Liver (tissue), 3 donors: ENCODE data around the gene LINS1.

ENCODE experiments used
- FOXA1 ChIP-seq: IDR thresholded peaks from 2 replicates; pipeline ENCODE4 v1.6.1; 2016; ENCODE audit warnings: antibody characterized with exemption
- GABPA ChIP-seq, 2 donors: IDR thresholded peaks in 1 of 2; conservative IDR thresholded peaks in 1 of 2; 2 replicates each; pipeline ENCODE4 v1.6.1; 2016; ENCODE audit warnings: antibody characterized with exemption in 2 of 2, mild to moderate bottlenecking in 1 of 2, moderate library complexity in 1 of 2
- HNF4G ChIP-seq: IDR thresholded peaks from 2 replicates; pipeline ENCODE4 v1.6.1; 2016; ENCODE audit warnings: antibody characterized with exemption
- RAD21 ChIP-seq, 2 donors: IDR thresholded peaks; 2 replicates each; pipeline ENCODE4 v1.6.1; 2016; ENCODE audit warnings: antibody characterized with exemption in 2 of 2, mild to moderate bottlenecking in 2 of 2
- TAF1 ChIP-seq: conservative IDR thresholded peaks from 2 replicates; pipeline ENCODE4 v1.6.1; 2016; ENCODE audit warnings: antibody characterized with exemption, mild to moderate bottlenecking
- YY1 ChIP-seq: IDR thresholded peaks from 2 replicates; pipeline ENCODE4 v1.6.1; 2016; ENCODE audit warnings: antibody characterized with exemption, mild to moderate bottlenecking
- TF ChIP-seq, protein P1 (sequence below): IDR thresholded peaks from 2 replicates; pipeline ENCODE4 v1.6.1; 2016; ENCODE audit warnings: antibody characterized with exemption
- TF ChIP-seq, protein P2 (sequence below): fragments of 150-350 bp; IDR thresholded peaks from 2 replicates; pipeline ENCODE4 v1.5.1; 2017; ENCODE audit warnings: improper control_type of control experiment, low read depth, low read length; ENCODE audit not compliant: missing input control
- TF ChIP-seq, protein P3 (sequence below): IDR thresholded peaks from 2 replicates; pipeline ENCODE4 v1.6.1; 2016; ENCODE audit warnings: antibody characterized with exemption
- TF ChIP-seq, protein P4 (sequence below): IDR thresholded peaks from 2 replicates; pipeline ENCODE4 v1.6.1; 2016; ENCODE audit warnings: antibody characterized with exemption, mild to moderate bottlenecking
- donor health status: healthy.
- donor health status: healthy.

DNA sequence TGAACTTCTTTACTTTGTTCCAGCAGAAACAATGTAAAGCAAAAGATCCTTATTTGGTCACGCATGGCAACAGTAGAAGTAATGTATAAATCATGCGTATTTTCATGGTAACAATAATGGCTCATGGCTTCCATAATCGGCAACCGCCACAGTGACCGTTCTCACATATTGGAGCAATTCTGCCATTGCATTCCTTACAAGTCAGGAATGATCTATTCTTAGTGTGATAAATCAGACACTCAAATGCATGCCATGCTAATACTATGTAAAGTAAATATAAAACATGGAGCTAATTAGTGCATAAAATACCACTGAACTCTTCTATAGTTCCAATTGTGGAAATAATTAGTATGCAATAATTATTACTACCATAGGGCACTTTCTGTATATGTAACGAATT is 59.7 kb downstream of the LINS1 start:
- TF ChIP-seq, protein P1, sequence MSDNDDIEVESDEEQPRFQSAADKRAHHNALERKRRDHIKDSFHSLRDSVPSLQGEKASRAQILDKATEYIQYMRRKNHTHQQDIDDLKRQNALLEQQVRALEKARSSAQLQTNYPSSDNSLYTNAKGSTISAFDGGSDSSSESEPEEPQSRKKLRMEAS, result no peak
- TF ChIP-seq, protein P2, sequence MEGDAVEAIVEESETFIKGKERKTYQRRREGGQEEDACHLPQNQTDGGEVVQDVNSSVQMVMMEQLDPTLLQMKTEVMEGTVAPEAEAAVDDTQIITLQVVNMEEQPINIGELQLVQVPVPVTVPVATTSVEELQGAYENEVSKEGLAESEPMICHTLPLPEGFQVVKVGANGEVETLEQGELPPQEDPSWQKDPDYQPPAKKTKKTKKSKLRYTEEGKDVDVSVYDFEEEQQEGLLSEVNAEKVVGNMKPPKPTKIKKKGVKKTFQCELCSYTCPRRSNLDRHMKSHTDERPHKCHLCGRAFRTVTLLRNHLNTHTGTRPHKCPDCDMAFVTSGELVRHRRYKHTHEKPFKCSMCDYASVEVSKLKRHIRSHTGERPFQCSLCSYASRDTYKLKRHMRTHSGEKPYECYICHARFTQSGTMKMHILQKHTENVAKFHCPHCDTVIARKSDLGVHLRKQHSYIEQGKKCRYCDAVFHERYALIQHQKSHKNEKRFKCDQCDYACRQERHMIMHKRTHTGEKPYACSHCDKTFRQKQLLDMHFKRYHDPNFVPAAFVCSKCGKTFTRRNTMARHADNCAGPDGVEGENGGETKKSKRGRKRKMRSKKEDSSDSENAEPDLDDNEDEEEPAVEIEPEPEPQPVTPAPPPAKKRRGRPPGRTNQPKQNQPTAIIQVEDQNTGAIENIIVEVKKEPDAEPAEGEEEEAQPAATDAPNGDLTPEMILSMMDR, result no peak
- TF ChIP-seq, protein P3, sequence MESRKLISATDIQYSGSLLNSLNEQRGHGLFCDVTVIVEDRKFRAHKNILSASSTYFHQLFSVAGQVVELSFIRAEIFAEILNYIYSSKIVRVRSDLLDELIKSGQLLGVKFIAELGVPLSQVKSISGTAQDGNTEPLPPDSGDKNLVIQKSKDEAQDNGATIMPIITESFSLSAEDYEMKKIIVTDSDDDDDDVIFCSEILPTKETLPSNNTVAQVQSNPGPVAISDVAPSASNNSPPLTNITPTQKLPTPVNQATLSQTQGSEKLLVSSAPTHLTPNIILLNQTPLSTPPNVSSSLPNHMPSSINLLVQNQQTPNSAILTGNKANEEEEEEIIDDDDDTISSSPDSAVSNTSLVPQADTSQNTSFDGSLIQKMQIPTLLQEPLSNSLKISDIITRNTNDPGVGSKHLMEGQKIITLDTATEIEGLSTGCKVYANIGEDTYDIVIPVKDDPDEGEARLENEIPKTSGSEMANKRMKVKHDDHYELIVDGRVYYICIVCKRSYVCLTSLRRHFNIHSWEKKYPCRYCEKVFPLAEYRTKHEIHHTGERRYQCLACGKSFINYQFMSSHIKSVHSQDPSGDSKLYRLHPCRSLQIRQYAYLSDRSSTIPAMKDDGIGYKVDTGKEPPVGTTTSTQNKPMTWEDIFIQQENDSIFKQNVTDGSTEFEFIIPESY, result no peak
- TF ChIP-seq, protein P4, sequence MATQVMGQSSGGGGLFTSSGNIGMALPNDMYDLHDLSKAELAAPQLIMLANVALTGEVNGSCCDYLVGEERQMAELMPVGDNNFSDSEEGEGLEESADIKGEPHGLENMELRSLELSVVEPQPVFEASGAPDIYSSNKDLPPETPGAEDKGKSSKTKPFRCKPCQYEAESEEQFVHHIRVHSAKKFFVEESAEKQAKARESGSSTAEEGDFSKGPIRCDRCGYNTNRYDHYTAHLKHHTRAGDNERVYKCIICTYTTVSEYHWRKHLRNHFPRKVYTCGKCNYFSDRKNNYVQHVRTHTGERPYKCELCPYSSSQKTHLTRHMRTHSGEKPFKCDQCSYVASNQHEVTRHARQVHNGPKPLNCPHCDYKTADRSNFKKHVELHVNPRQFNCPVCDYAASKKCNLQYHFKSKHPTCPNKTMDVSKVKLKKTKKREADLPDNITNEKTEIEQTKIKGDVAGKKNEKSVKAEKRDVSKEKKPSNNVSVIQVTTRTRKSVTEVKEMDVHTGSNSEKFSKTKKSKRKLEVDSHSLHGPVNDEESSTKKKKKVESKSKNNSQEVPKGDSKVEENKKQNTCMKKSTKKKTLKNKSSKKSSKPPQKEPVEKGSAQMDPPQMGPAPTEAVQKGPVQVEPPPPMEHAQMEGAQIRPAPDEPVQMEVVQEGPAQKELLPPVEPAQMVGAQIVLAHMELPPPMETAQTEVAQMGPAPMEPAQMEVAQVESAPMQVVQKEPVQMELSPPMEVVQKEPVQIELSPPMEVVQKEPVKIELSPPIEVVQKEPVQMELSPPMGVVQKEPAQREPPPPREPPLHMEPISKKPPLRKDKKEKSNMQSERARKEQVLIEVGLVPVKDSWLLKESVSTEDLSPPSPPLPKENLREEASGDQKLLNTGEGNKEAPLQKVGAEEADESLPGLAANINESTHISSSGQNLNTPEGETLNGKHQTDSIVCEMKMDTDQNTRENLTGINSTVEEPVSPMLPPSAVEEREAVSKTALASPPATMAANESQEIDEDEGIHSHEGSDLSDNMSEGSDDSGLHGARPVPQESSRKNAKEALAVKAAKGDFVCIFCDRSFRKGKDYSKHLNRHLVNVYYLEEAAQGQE, result no peak
- no peak for TF ChIP-seq TAF1
- TF ChIP-seq FOXA1, result no peak
- TF ChIP-seq YY1, result no peak
- TF ChIP-seq RAD21 (IDR thresholded peaks at IDR 0.05), result no peak
- TF ChIP-seq HNF4G, result no peak
- TF ChIP-seq GABPA (IDR thresholded peaks at IDR 0.05 in 1 of 2, conservative IDR thresholded peaks at IDR 0.05 in 1 of 2), result no peak
